HepG2 (cell line): Measurements from ENCODE around the gene RPS6KA2. TPM values are rescaled to one million over a fixed set of nuclear protein-coding genes. Genes with fewer than 3 reads are reported as not detected.

Experiments
- ARNTL ChIP-seq: sonication (generic); formaldehyde crosslinking; IDR thresholded peaks from 2 replicates; pipeline ENCODE4 v1.4.0; 2020; ENCODE audit warnings: mild to moderate bottlenecking, missing genetic modification reagents
- FOXO1 ChIP-seq: sonication (generic); formaldehyde crosslinking; IDR thresholded peaks from 2 replicates; pipeline ENCODE4 v1.4.0; 2020; ENCODE audit warnings: missing genetic modification reagents
- HMGA1 ChIP-seq: sonication (generic); formaldehyde crosslinking; conservative IDR thresholded peaks from 2 replicates; pipeline ENCODE4 v1.4.0; 2020; ENCODE audit warnings: missing genetic modification reagents
- LCORL ChIP-seq, 2 experiments: fragments of 450-650 bp in 1 of 2; sonication (generic) in 1 of 2; formaldehyde crosslinking in 1 of 2; IDR thresholded peaks; 2 replicates each; pipeline versions ENCODE4 v1.5.0 to v1.6.1; 2017 to 2020; ENCODE audit warnings: antibody characterized with exemption in 1 of 2, missing genetic modification reagents in 1 of 2
- MEIS1 ChIP-seq: sonication (generic); formaldehyde crosslinking; IDR thresholded peaks from 2 replicates; pipeline ENCODE4 v1.9.0; 2021; ENCODE audit warnings: mild to moderate bottlenecking, missing genetic modification reagents, moderate library complexity, borderline replicate concordance
- NFIC ChIP-seq: IDR thresholded peaks from 2 replicates; pipeline ENCODE4 v1.6.1; 2012; ENCODE audit warnings: mild to moderate bottlenecking, low read length, inconsistent platforms
- POLR2A ChIP-seq, 2 experiments: IDR thresholded peaks; 2 replicates each; pipeline ENCODE4 v1.6.1; 2011; ENCODE audit warnings: low read depth in 2 of 2, low read length in 2 of 2, mild to moderate bottlenecking in 1 of 2, moderate library complexity in 1 of 2; ENCODE audit not compliant: insufficient read depth in 1 of 2
- RARA ChIP-seq: IDR thresholded peaks from 2 replicates; pipeline ENCODE4 v1.6.1; 2016; ENCODE audit warnings: missing genetic modification reagents, missing compliant biosample characterization
- REL ChIP-seq: sonication (generic); formaldehyde crosslinking; conservative IDR thresholded peaks from 2 replicates; pipeline ENCODE4 v1.8.0; 2022; ENCODE audit warnings: mild to moderate bottlenecking, missing genetic modification reagents, moderate library complexity
- SMARCE1 ChIP-seq: fragments of 450-650 bp; IDR thresholded peaks from 2 replicates; pipeline ENCODE4 v1.6.1; 2017; ENCODE audit warnings: borderline replicate concordance
- SNAI1 ChIP-seq: sonication (generic); formaldehyde crosslinking; IDR thresholded peaks from 2 replicates; pipeline ENCODE4 v1.5.0; 2020; ENCODE audit warnings: mild to moderate bottlenecking, missing genetic modification reagents, borderline replicate concordance
- ZFP62 ChIP-seq: sonication (generic); formaldehyde crosslinking; IDR thresholded peaks from 2 replicates; pipeline ENCODE4 v1.4.0; 2020; ENCODE audit warnings: missing genetic modification reagents
- ZMYM4 ChIP-seq: sonication (generic); formaldehyde crosslinking; IDR thresholded peaks from 2 replicates; pipeline ENCODE4 v1.8.1; 2023; ENCODE audit warnings: mild to moderate bottlenecking, missing genetic modification reagents
- ZNF44 ChIP-seq: sonication (generic); formaldehyde crosslinking; IDR thresholded peaks from 2 replicates; pipeline ENCODE4 v1.5.1; 2020; ENCODE audit warnings: mild to moderate bottlenecking, missing genetic modification reagents
- ZNF557 ChIP-seq: sonication (generic); formaldehyde crosslinking; IDR thresholded peaks from 2 replicates; pipeline ENCODE4 v1.4.0; 2020; ENCODE audit warnings: missing genetic modification reagents
- ZNF782 ChIP-seq: sonication (generic); formaldehyde crosslinking; IDR thresholded peaks from 2 replicates; pipeline ENCODE4 v1.4.0; 2020; ENCODE audit warnings: missing genetic modification reagents, mild to moderate bottlenecking, borderline replicate concordance
- polyA plus RNA-seq, 8 experiments: library from polyadenylated mRNA; depleted of rRNA in 3 of 8; stranded (reverse) in 7 of 8; unstranded in 1 of 8; fragments of >200 nt; fragmentation: Illumina TruSeq in 4 of 8; extraction: Trizol in 4 of 8; gene quantifications; 2 replicates each; pipeline versions ENCODE4 v1.2.1 to v1.2.3, GENCODE V29; 2011 to 2016; ENCODE audit warnings: low read depth in 4 of 8, missing spikeins in 1 of 8, mixed read lengths in 1 of 8; ENCODE audit not compliant: insufficient read depth in 1 of 8
- total RNA-seq, 5 experiments: library from RNA; depleted of rRNA; stranded (reverse); fragments of >200 nt; fragmentation: Illumina TruSeq; extraction: Trizol; gene quantifications; 2 replicates each; pipeline ENCODE4 v1.2.3, GENCODE V29; 2016; ENCODE audit warnings: low read depth in 1 of 5
- TF ChIP-seq, protein P1 (sequence below): sonication (generic); formaldehyde crosslinking; IDR thresholded peaks from 2 replicates; pipeline ENCODE4 v1.4.0; 2020; ENCODE audit warnings: missing genetic modification reagents, borderline replicate concordance
- TF ChIP-seq, protein P2 (sequence below): sonication (generic); formaldehyde crosslinking; IDR thresholded peaks from 2 replicates; pipeline ENCODE4 v1.4.0; 2020; ENCODE audit warnings: missing genetic modification reagents, mild to moderate bottlenecking, borderline replicate concordance
- TF ChIP-seq, protein P3 (sequence below): IDR thresholded peaks from 2 replicates; pipeline ENCODE4 v1.6.1; 2016
- TF ChIP-seq, protein P4 (sequence below): sonication (generic); formaldehyde crosslinking; IDR thresholded peaks from 2 replicates; pipeline ENCODE4 v1.5.1; 2020; ENCODE audit warnings: missing genetic modification reagents, mild to moderate bottlenecking, borderline replicate concordance

Gene RPS6KA2
- total and polyA plus RNA-seq, 2 of the 13 experiments (the other 11 are each of a cell fraction or from before 2014, with no cell fraction given) = 0.22 to 0.38 TPM

DNA sequence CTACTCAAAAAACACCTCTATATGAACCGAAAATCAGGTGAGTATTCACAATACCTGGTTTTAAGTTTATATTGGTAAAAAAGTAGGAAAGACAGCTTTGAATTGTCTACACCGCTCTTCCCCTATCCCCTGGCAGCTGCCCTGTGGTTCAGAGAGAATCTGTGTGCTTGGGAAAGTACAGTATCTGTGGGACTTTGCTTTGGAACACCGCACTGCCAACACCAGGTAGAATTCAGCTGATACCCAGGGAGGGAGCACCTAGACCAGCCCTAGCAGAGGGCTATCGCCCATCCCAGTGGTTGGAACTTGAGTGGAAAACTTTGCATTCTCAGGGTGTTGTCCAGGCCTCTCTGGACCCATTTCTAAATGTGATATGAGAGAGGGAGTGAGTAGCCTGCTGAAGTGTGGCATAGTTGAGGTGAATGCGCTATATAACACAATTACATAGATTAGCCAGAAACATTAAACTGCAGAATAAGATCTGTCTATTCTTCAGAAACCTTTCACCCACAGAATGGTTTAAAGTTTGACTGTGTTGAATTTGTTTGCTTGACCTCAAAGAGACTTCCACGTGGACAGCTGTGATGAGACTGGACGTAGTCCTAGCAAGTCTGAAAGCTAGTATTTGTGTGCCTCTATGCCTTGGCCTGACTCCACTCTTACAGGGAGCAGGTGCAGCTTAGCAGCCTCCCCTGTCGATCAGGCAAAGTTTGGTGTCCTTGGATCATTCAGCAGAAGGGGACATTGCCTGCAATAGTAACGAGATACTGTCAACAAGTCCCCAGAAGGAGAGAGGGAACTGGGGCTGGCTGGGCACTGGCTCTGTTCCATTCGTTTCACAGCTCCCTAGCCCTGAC lies 232.8 kb downstream of the RPS6KA2 start (continued):
- TF ChIP-seq, protein P1, sequence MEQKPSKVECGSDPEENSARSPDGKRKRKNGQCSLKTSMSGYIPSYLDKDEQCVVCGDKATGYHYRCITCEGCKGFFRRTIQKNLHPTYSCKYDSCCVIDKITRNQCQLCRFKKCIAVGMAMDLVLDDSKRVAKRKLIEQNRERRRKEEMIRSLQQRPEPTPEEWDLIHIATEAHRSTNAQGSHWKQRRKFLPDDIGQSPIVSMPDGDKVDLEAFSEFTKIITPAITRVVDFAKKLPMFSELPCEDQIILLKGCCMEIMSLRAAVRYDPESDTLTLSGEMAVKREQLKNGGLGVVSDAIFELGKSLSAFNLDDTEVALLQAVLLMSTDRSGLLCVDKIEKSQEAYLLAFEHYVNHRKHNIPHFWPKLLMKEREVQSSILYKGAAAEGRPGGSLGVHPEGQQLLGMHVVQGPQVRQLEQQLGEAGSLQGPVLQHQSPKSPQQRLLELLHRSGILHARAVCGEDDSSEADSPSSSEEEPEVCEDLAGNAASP = peak; percentile 72
- peak; percentile 85; the same call in 1 of the 2 replicates for TF ChIP-seq MEIS1
- TF ChIP-seq SMARCE1 = no peak
- TF ChIP-seq ARNTL (CRISPR knock-in tag) = peak; percentile 85
- TF ChIP-seq NFIC = no peak
- TF ChIP-seq ZNF44 (CRISPR knock-in tag) = no peak
- no peak for TF ChIP-seq ZNF557
- peak; percentile 85 for TF ChIP-seq RARA (CRISPR knock-in tag)
- no peak for TF ChIP-seq LCORL (IDR thresholded peaks at IDR 0.05)
- no peak for TF ChIP-seq LCORL (CRISPR knock-in tag; IDR thresholded peaks at IDR 0.05)
- TF ChIP-seq, protein P2, sequence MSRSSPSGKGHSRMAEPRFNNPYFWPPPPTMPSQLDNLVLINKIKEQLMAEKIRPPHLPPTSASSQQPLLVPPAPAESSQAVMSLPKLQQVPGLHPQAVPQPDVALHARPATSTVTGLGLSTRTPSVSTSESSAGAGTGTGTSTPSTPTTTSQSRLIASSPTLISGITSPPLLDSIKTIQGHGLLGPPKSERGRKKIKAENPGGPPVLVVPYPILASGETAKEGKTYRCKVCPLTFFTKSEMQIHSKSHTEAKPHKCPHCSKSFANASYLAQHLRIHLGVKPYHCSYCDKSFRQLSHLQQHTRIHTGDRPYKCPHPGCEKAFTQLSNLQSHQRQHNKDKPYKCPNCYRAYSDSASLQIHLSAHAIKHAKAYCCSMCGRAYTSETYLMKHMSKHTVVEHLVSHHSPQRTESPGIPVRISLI = no peak
- TF ChIP-seq ZMYM4 (CRISPR knock-in tag) = peak; percentile 86
- TF ChIP-seq, protein P3, sequence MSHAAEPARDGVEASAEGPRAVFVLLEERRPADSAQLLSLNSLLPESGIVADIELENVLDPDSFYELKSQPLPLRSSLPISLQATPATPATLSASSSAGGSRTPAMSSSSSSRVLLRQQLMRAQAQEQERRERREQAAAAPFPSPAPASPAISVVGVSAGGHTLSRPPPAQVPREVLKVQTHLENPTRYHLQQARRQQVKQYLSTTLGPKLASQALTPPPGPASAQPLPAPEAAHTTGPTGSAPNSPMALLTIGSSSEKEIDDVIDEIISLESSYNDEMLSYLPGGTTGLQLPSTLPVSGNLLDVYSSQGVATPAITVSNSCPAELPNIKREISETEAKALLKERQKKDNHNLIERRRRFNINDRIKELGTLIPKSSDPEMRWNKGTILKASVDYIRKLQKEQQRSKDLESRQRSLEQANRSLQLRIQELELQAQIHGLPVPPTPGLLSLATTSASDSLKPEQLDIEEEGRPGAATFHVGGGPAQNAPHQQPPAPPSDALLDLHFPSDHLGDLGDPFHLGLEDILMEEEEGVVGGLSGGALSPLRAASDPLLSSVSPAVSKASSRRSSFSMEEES (CRISPR knock-in tag) = peak; percentile 80
- TF ChIP-seq POLR2A (IDR thresholded peaks at IDR 0.05; ENCODE audit: insufficient read depth in 1 of 2, low read depth in 2 of 2, low read length in 2 of 2) = peak in 1 of 2 experiments; percentile 20; a peak in 1 of 4 replicates
- TF ChIP-seq HMGA1 (CRISPR knock-in tag) = no peak
- TF ChIP-seq ZNF782 (CRISPR knock-in tag) = peak; percentile 62; the same call in 1 of the 2 replicates
- no peak for TF ChIP-seq ZFP62 (CRISPR knock-in tag)
- TF ChIP-seq, protein P4, sequence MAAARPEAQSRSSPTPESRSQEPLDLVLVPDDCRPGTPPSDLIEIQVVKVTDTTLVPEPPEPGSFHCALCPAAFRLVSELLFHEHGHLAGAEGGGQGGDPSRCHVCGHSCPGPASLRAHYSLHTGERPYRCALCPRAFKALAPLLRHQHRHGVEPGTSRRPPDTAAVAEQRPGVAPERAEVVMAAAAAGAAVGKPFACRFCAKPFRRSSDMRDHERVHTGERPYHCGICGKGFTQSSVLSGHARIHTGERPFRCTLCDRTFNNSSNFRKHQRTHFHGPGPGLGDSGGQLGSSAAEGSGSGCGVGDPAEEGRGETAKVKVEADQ (CRISPR knock-in tag) = no peak
- TF ChIP-seq REL (CRISPR knock-in tag) = no peak
- TF ChIP-seq SNAI1 = peak; percentile 67; the same call in 1 of the 2 replicates
- peak; percentile 74 for TF ChIP-seq FOXO1 (CRISPR knock-in tag)
